GM21723 (cell line): Measurements from ENCODE around the gene ETAA1.

ENCODE experiments used
- ATAC-seq: cut with Tn5 transposase; IDR thresholded peaks from one replicate; pipeline ENCODE4 v1.9.1; 2021; ENCODE audit warnings: mild to moderate bottlenecking, moderate library complexity; ENCODE audit not compliant: unreplicated experiment

ETAA1 gene

GRCh38 chr2:67397143-67397986, at the start of gene ETAA1:
Gene ETAA1 (plus strand): TSS chr2:67397333. CDS start chr2:67397449, 116 bp downstream.
- ATAC-seq: peak; percentile 99

- ATAC-seq: no peak
Measured at GRCh38 chr2:67366832-67367412, 30.2 kb upstream of the ETAA1 start.

- ATAC-seq: no peak
Measured at GRCh38 chr2:67374481-67374880, 22.7 kb upstream of the ETAA1 start.

GRCh38 chr2:67374949-67375348, 22.2 kb upstream of the ETAA1 start:
- no peak for ATAC-seq

GRCh38 chr2:67378555-67378954, 18.6 kb upstream of the ETAA1 start:
- no peak for ATAC-seq

GRCh38 chr2:67379048-67379447, 18.1 kb upstream of the ETAA1 start:
- ATAC-seq: no peak

GRCh38 chr2:67384123-67384822, 12.9 kb upstream of the ETAA1 start:
- no peak for ATAC-seq

GRCh38 chr2:67388680-67389079, 8.5 kb upstream of the ETAA1 start:
- no peak for ATAC-seq

- no peak for ATAC-seq
Measured at GRCh38 chr2:67389286-67389685, 7.8 kb upstream of the ETAA1 start.

- no peak for ATAC-seq
Measured at GRCh38 chr2:67389788-67390187, 7.3 kb upstream of the ETAA1 start.

- no peak for ATAC-seq
Measured at GRCh38 chr2:67393237-67393636, 3.9 kb upstream of the ETAA1 start.

- ATAC-seq: no peak
Measured at GRCh38 chr2:67394734-67395133, 2.4 kb upstream of the ETAA1 start.

GRCh38 chr2:67399144-67399543, 2.0 kb downstream of the ETAA1 start:
- no peak for ATAC-seq

- ATAC-seq: no peak
Measured at GRCh38 chr2:67399831-67400489, 2.8 kb downstream of the ETAA1 start.

GRCh38 chr2:67400560-67401485, 3.7 kb downstream of the ETAA1 start:
- no peak for ATAC-seq

- no peak for ATAC-seq
Measured at GRCh38 chr2:67408346-67408745, 11.2 kb downstream of the ETAA1 start.

GRCh38 chr2:67412424-67412823, 15.3 kb downstream of the ETAA1 start:
- ATAC-seq: no peak

- ATAC-seq: no peak
Measured at GRCh38 chr2:67414867-67415266, 17.7 kb downstream of the ETAA1 start.

GRCh38 chr2:67416136-67416535, 19.0 kb downstream of the ETAA1 start:
- ATAC-seq: no peak

GRCh38 chr2:67423489-67423888, 26.4 kb downstream of the ETAA1 start:
- ATAC-seq: no peak
